Suppressor macrophage (primary cell): ENCODE data around the gene NUTF2.
A peak's percentile ranks its signal among the peaks of the same experiment; 100 is the strongest.
"Not testable (repeated sequence)": the region's sequence is repeated elsewhere in the genome, so short reads cannot be mapped to it uniquely, and the experiment has no call there.

ENCODE experiments used
- DNase-seq, 4 experiments: peaks; one replicate each; pipeline ENCODE4 v3.0.0-alpha.2; 2020 to 2022

The NUTF2 gene

GRCh38 chr16:67864044-67864443, 17.3 kb downstream of the NUTF2 start:
- DNase-seq = not testable (repeated sequence)

- DNase-seq = no peak
These were observed 17.9 kb downstream of the NUTF2 start for GRCh38 chr16:67864594-67864993.

DNA sequence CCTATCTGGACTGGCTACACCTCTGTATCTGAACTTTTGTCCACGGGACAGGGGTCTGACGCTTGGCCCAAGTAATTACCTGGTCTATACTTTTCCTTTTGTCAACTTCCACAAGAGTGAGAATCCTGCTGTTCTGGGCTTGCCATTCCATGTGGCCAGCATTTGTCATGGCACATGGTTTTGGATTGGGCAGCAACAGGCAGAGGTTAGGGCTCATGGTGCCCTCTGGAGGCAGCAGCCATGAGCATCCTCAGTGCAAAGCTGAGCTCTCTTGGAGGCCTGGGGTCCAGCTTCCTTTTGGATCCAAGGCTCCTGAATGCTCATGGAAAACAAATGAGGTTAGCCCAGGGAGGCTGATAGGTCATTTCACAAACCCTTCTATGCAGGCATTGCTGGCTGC, 18.6 kb downstream of the NUTF2 start:
- DNase-seq = peak; percentile 56 to 75 (median 66)

GRCh38 chr16:67868290-67868689, 21.6 kb downstream of the NUTF2 start:
- DNase-seq = no peak

GRCh38 chr16:67869653-67870052, 22.9 kb downstream of the NUTF2 start:
- DNase-seq = no peak

- DNase-seq = no peak
These were observed 24.5 kb downstream of the NUTF2 start for GRCh38 chr16:67871256-67871655.

DNA sequence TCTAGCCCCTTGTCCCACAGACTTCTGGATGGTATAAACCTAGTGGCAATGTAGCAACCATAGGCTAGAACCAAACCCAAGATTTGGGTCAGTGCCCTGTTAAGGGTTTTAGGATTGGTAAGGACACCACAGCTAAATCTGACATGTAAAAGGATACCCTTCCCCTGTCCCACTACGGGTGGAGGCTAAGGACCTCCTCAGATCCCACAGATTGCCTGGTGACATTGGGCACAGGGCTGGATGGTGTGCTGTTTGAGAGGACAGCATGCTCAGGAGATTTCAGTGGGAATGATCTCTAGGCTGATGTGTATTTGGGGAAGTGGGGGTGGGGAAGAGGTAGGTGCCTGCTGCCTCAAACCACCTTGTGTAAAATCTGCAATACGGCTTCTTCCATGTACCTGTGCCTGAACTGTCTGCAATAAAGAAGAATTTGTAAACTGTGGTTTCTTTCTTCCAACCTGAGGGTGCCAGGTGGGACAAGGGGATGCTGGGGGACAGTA, 25.4 kb downstream of the NUTF2 start:
- peak in 2 of 4 experiments; percentile 1 to 18 for DNase-seq

DNA sequence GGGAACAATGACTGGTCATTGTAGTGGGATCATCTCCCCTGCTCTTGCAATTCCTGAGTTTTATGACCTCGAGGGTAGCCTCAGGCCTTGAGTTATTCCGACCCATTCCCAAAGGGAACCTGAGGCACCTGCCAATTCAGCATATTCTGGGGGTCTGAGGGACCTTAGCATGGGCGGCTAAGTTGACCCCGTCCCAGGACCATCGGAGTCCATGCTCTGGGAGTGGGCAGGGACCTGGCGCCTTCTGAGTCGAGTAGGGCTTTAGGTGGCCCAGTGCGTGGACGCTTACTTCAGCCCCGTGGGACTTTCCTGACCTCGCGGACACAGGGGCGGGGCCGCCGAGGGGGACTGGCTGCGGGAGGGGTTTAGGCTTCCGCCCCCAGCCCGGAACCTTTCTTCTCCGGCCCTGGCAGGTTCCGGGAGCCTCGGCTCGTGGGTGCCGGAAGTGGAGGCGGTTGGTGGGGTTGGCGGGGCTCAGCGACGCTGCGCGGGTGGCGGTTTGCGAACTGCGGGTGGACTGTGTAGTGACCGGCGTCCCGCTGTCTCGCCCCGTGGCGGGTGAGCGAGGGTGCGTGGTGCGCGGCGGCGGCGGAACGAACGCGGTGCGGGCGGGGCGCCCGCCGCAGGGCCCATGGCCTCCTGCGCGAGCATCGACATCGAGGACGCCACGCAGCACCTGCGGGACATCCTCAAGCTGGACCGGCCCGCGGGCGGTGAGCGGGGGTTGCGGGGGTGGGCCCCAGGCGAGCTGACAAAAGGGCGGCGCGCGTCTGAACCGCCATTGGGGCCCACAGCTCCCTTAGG, 26.1 kb downstream of the NUTF2 start, which contains the start of gene EDC4:
TSS of gene EDC4 (plus strand) at position 422 of the 804 bp plus-strand sequence. CDS start at position 632, 210 bp downstream.
- DNase-seq = peak; percentile 92 to 96 (median 94)

- DNase-seq = peak; percentile 5 to 38 (median 15)
These were observed 27.0 kb downstream of the NUTF2 start for GRCh38 chr16:67873435-67874370.

DNA sequence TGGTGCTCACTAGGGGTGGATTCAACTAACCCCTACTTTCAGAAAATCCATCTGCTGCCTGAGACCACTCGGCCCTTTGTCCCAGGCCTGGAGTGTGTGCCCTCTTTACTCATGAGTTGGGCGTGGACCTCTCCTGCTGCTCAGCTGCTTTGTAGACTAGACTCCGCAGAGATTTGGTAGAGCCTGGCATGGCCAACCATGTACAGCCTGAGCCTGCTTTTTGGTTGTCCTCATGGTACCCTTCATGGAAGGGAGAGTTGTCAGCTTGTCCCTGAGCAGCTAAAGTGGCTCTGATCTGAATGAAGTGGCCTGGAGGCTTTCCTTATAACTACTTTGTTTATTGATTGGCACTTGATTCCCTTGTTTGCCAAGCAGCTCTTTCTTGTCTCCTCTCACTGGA, 27.6 kb downstream of the NUTF2 start:
- no peak for DNase-seq

DNA sequence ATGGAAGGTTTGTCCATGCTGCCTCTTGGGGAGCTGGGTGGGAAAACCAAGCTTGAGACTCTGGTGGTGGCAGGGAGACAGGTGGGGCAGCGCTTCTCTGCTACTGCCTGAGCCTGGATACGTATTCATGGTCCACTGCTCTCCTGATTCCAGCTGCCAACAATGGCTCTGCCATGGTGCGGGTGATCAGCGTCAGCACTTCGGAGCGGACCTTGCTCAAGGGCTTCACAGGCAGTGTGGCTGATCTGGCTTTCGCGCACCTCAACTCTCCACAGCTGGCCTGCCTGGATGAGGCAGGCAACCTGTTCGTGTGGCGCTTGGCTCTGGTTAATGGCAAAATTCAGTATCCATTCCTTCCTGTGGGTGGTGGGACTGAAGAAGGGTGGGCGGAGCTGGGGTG, 30.3 kb downstream of the NUTF2 start:
- no peak for DNase-seq

GRCh38 chr16:67878232-67878631, 31.5 kb downstream of the NUTF2 start:
- no peak for DNase-seq

DNA sequence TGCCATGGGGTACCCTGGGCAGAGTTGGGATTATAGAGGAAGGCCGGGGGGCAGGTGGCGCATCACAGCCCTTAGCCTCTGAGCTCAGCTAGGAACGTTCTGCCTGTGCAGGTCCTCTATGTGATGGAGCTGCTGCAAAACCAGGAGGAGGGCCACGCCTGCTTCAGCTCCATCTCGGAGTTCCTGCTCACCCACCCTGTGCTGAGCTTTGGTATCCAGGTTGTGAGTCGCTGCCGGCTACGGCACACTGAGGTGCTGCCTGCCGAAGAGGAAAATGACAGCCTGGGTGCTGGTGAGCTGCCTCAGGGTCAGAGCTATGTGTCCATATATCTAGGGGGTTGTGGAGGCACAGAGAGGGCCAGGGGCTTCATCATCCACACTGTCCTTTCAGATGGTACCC, 32.1 kb downstream of the NUTF2 start:
- no peak for DNase-seq

DNA sequence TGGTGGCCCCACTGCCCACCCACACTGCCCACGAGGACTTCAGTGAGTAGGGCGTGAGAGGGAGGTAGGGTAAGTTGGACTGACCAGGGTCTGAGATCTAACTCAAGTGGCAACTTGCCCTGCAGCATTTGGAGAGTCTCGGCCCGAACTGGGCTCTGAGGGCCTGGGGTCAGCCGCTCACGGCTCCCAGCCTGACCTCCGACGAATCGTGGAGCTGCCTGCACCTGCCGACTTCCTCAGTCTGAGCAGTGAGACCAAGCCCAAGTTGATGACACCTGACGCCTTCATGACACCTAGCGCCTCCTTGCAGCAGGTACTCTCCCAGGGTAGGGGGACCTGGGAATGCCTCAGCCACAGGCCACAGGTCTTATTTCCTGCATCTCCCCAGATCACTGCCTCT, 32.7 kb downstream of the NUTF2 start:
- no peak for DNase-seq

- no peak for DNase-seq
These were observed 33.2 kb downstream of the NUTF2 start for GRCh38 chr16:67879936-67880335.

- DNase-seq = no peak
These were observed 33.9 kb downstream of the NUTF2 start for GRCh38 chr16:67880584-67880983.

DNA sequence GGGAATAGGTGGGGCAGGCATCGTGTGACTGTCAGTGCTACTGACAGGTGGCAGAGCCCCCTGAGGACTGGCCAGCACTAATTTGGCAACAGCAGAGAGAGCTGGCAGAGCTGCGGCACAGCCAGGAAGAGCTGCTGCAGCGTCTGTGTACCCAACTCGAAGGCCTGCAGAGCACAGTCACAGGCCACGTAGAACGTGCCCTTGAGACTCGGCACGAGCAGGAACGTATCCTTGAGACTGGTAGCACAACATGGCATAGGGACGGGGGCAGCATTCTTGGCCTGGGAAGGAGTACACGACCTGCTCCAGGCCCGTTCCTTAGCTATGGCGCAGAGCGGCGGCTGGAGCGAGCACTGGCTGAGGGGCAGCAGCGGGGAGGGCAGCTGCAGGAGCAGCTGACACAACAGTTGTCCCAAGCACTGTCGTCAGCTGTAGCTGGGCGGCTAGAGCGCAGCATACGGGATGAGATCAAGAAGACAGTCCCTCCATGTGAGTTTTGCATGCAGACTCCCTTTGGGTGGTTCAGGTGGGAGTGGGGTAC, 35.0 kb downstream of the NUTF2 start:
- DNase-seq = no peak

- no peak for DNase-seq
These were observed 35.8 kb downstream of the NUTF2 start for GRCh38 chr16:67882374-67883145.

GRCh38 chr16:67883146-67883871, 36.6 kb downstream of the NUTF2 start:
- DNase-seq = no peak

DNA sequence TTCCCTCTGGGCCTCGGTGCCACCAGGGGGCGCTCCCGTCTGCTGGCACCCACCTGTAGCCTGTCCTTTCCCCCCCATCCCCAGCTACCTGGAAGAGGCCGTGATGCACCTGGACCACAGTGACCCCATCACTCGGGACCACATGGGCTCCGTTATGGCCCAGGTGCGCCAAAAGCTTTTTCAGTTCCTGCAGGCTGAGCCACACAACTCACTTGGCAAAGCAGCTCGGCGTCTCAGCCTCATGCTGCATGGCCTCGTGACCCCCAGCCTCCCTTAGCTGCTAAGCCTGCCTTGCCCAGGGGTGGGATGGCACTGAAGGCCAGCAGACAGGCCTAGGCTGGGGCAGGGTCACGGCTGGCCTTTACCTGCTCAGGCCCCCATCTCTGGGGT, 37.1 kb downstream of the NUTF2 start:
- DNase-seq = peak; percentile 52 to 82 (median 63)

- no peak for DNase-seq
These were observed 38.0 kb downstream of the NUTF2 start, which contains the start of gene NRN1L for GRCh38 chr16:67884684-67885083. NRN1L (plus strand) TSS chr16:67884885; CDS start chr16:67884904, 19 bp downstream.
